ENCODE data around the gene PTMS. TPM values are rescaled to one million over a fixed set of nuclear protein-coding genes. Genes with fewer than 3 reads are reported as not detected.

Gene PTMS
- total and polyA plus RNA-seq, 12 donors: 27.0 to 1,405 (median 150) TPM

DNA sequence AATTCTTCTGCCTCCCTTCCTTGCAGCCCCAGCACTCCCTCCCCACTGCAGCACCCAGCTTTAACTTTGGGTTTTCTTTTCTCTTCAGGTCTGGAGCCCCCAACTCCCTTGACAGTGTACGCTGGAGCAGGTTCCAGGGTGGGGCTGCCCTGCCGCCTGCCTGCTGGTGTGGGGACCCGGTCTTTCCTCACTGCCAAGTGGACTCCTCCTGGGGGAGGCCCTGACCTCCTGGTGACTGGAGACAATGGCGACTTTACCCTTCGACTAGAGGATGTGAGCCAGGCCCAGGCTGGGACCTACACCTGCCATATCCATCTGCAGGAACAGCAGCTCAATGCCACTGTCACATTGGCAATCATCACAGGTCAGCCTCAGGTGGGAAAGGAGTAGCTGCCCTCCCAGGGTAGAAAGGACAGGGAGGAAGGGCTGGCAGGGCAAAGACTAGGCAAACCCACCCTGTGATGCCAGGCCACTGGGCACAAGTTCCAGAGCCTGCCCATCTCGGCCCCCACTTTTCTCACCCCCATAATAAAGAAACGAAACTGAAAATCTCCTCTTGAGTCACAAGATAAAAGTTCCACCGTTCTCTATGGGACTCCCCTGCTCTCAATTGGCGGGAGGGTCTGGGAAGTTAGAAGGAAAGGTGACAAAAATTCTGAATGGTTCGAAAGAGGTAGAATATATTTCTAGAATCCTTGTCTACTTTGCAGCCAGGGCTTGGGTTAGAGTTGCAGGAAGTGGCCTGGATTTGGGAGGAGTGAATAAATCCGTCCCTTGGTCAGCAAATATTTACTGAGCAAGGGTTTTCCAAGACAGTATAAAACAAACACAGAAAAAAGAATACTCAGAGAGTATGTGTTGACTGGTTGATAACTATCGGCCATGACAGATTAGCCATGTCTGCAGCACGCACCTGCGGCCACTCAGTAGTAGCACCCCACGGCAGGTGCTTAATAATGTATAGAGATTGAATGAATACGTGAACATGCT, 9.3 kb downstream of the PTMS start:
- H3K36me3 ChIP-seq (replicated peaks in 1 of 2): peaks cover 0 to under 1% of the 10 kb centered on the region in 2 donors
- H3K9me3 ChIP-seq (replicated peaks in 1 of 3): no peaks in the 10 kb centered on the region
- DNase-seq: no peak
- intact Hi-C loops (cut with DNase I): loop anchor here in 1 of 2 donors (5.0 kb wide), 1 partner anchor 38 kb away; no protein-coding TSS in a partner anchor
- no peak overlapping the region for H3K27ac ChIP-seq
- H3K4me1 ChIP-seq (replicated peaks in 1 of 2): peaks cover 9 to 23% of the 10 kb centered on the region in 2 donors
- WGBS, 4 donors: 80 to 92% (median 83%) methylated on average over 14 to 16 of the region's 16 CpGs
- H3K27me3 ChIP-seq: no peaks in the 10 kb centered on the region
- TF ChIP-seq POLR2A (IDR thresholded peaks at IDR 0.05): no peak
- TF ChIP-seq, protein P1, sequence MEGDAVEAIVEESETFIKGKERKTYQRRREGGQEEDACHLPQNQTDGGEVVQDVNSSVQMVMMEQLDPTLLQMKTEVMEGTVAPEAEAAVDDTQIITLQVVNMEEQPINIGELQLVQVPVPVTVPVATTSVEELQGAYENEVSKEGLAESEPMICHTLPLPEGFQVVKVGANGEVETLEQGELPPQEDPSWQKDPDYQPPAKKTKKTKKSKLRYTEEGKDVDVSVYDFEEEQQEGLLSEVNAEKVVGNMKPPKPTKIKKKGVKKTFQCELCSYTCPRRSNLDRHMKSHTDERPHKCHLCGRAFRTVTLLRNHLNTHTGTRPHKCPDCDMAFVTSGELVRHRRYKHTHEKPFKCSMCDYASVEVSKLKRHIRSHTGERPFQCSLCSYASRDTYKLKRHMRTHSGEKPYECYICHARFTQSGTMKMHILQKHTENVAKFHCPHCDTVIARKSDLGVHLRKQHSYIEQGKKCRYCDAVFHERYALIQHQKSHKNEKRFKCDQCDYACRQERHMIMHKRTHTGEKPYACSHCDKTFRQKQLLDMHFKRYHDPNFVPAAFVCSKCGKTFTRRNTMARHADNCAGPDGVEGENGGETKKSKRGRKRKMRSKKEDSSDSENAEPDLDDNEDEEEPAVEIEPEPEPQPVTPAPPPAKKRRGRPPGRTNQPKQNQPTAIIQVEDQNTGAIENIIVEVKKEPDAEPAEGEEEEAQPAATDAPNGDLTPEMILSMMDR (IDR thresholded peaks at IDR 0.05): no peak
- no peak overlapping the region for H3K4me3 ChIP-seq

DNA sequence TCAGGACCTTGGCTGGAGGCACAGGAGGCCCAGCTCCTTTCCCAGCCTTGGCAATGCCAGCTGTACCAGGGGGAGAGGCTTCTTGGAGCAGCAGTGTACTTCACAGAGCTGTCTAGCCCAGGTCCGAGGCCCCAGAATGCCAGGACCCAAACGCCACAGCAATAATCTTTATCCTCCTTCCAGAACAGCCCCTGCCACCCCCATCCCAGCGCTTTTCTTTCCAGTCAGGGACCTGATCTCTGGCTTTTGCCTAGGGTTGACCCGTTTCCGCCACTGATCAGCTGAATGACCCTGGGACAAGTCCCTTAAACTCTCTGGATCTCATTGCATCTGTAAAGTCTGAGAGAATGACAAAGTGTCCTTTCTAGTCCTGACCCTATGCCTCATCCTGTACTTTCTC, 11.2 kb downstream of the PTMS start:
- peaks cover 7 to 13% of the 10 kb centered on the region in 2 donors for H3K4me1 ChIP-seq (replicated peaks in 1 of 2)
- TF ChIP-seq POLR2A (IDR thresholded peaks at IDR 0.05): no peak
- TF ChIP-seq, protein P1 (IDR thresholded peaks at IDR 0.05): no peak
- DNase-seq: no peak
- WGBS, 4 donors: 81 to 90% (median 87%) methylated on average over 4 to 5 of the region's 5 CpGs
- no peaks in the 10 kb centered on the region for H3K27me3 ChIP-seq
- H3K4me3 ChIP-seq: no peak overlapping the region
- H3K27ac ChIP-seq: no peak overlapping the region
- no peaks in the 10 kb centered on the region for H3K36me3 ChIP-seq (replicated peaks in 1 of 2)
- no peaks in the 10 kb centered on the region for H3K9me3 ChIP-seq (replicated peaks in 1 of 3)
- intact Hi-C loops (cut with DNase I): loop anchor here in 1 of 2 donors (5.0 kb wide), 1 partner anchor 40 kb away; no protein-coding TSS in a partner anchor

DNA sequence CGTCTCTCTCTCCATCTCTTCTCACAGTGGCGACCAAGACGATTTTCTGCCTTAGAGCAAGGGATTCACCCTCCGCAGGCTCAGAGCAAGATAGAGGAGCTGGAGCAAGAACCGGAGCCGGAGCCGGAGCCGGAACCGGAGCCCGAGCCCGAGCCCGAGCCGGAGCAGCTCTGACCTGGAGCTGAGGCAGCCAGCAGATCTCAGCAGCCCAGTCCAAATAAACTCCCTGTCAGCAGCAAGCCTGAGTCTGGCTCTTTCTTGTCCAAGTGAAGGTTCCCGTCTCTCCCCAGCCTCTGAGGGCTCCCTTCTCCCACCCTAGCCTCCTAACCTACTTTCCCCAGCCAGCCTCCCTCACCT, 12.0 kb downstream of the PTMS start:
- H3K36me3 ChIP-seq (replicated peaks in 1 of 2): no peaks in the 10 kb centered on the region
- H3K4me1 ChIP-seq (replicated peaks in 1 of 2): peaks cover 7 to 13% of the 10 kb centered on the region in 2 donors
- H3K9me3 ChIP-seq (replicated peaks in 1 of 3): no peaks in the 10 kb centered on the region
- no peaks in the 10 kb centered on the region for H3K27me3 ChIP-seq
- peak overlapping the region in 4 of 5 donors; percentile 3 to 84 (median 48) for H3K27ac ChIP-seq
- TF ChIP-seq, protein P1 (IDR thresholded peaks at IDR 0.05): no peak
- no peak for TF ChIP-seq POLR2A (IDR thresholded peaks at IDR 0.05)
- peak overlapping the region in 2 of 4 donors; percentile 4 to 44 for H3K4me3 ChIP-seq
- DNase-seq: peak; percentile 53 to 74 (median 66)
- 17 to 27% (median 22%) methylated on average over 5 to 14 of the region's 14 CpGs for WGBS, 4 donors
- intact Hi-C loops (cut with DNase I): loop anchor here in 1 of 2 donors (5.0 kb wide), 1 partner anchor 41 kb away; no protein-coding TSS in a partner anchor

Data from adrenal gland (tissue), 12 donors.